HCT116 (cell line): ENCODE measurements around the gene CARD8. TPM values are rescaled to one million over a fixed set of nuclear protein-coding genes. Genes with fewer than 3 reads are reported as not detected.
A peak's percentile ranks its signal among the peaks of the same experiment; 100 is the strongest.

Experiments
- ATAC-seq: fragments of 200-7000 bp; cut with Tn5 transposase; 2 replicates; pipeline ENCODE4 v1.9.1; 2020; ENCODE audit warnings: mild to moderate bottlenecking, moderate library complexity
- BruUV-seq: library from RNA; stranded (reverse); fragments of 400-500 nt; replicated peaks from 2 replicates; lab custom pipeline; 2021; lab: Mats Ljungman, UMichigan
- CTCF ChIA-PET: fragments of 300-600 bp; sonication (Branson Sonifier 250); formaldehyde crosslinking; loops from one replicate; lab custom pipeline; 2021; ENCODE audit warnings: antibody characterized with exemption; lab: Charles Lee
- POLR2A ChIA-PET: fragments of 300-600, 350-600 bp; sonication (Branson Sonifier 250); formaldehyde crosslinking; loops from one replicate; lab custom pipeline; 2021; ENCODE audit warnings: antibody characterized with exemption; lab: Charles Lee
- RAD21 ChIA-PET, 2 experiments: fragments of 300-600 bp; sonication (Branson Sonifier 250); formaldehyde crosslinking; loops; one replicate each; lab custom pipeline; 2023; ENCODE audit warnings: low total read pairs in 2 of 2; ENCODE audit not compliant: uncharacterized antibody in 2 of 2, unreplicated experiment in 2 of 2, low non-redundant PET in 1 of 2; lab: Charles Lee
- DNase-seq: peaks from one replicate; pipeline ENCODE4 v3.0.0-alpha.2; 2010; ENCODE audit warnings: low read depth, low spot score
- H2AFZ ChIP-seq: fragments of 200-600 bp; shearing (Covaris generic), sonication (generic); 2 replicates; pipeline ENCODE4 v1.6.1; 2017; ENCODE audit warnings: low read depth, mixed run types, mixed read lengths, antibody characterized with exemption, low read length; ENCODE audit not compliant: poor library complexity, severe bottlenecking
- H3K27ac ChIP-seq: 2 replicates; pipeline ENCODE4 v1.5.1; 2012; ENCODE audit warnings: low read depth, low read length
- H3K27me3 ChIP-seq: fragments of 200-600 bp; sonication (generic); 2 replicates; pipeline ENCODE4 v1.6.1; 2016; ENCODE audit warnings: mixed run types, low read length, mixed read lengths; ENCODE audit not compliant: insufficient read depth
- H3K36me3 ChIP-seq, 2 experiments: fragments of 200-500 bp in 1 of 2; fragments of 200-600 bp in 1 of 2; sonication (Bioruptor generic) in 1 of 2; sonication (generic) in 1 of 2; 2 replicates each; pipeline versions ENCODE4 v1.5.1 to v1.6.1; 2014 to 2016; ENCODE audit warnings: low read length in 2 of 2, inconsistent platforms in 1 of 2, mixed read lengths in 1 of 2, mixed run types in 1 of 2; ENCODE audit not compliant: insufficient read depth in 2 of 2, control insufficient read depth in 1 of 2
- H3K4me1 ChIP-seq, 2 experiments: fragments of 200-600 bp in 1 of 2; sonication (generic) in 1 of 2; 2 replicates each; pipeline versions ENCODE4 v1.5.1 to v1.6.1; 2012 to 2017; ENCODE audit warnings: low read length in 2 of 2, inconsistent platforms in 1 of 2, mild to moderate bottlenecking in 1 of 2, mixed read lengths in 1 of 2, mixed run types in 1 of 2, moderate library complexity in 1 of 2; ENCODE audit not compliant: insufficient read depth in 2 of 2, control insufficient read depth in 1 of 2
- H3K4me2 ChIP-seq: fragments of 200-600 bp; sonication (generic); 2 replicates; pipeline ENCODE4 v1.6.1; 2017; ENCODE audit warnings: mixed run types, low read length, mixed read lengths
- H3K4me3 ChIP-seq, 2 experiments: fragments of 200-600 bp in 1 of 2; sonication (generic) in 1 of 2; replicated peaks in 1 of 2; 2 replicates each; pipeline ENCODE4 v1.5.1; 2011 to 2016; ENCODE audit warnings: low read length in 2 of 2, control low read depth in 1 of 2, low read depth in 1 of 2, mild to moderate bottlenecking in 1 of 2, mixed read lengths in 1 of 2, mixed run types in 1 of 2
- H3K79me2 ChIP-seq: fragments of 200-600 bp; sonication (generic); 2 replicates; pipeline ENCODE4 v1.6.1; 2017; ENCODE audit warnings: mild to moderate bottlenecking, mixed run types, low read length, moderate library complexity, mixed read lengths; ENCODE audit not compliant: insufficient read depth
- H3K9ac ChIP-seq: fragments of 200-600 bp; sonication (generic); 2 replicates; pipeline ENCODE4 v1.6.1; 2016; ENCODE audit warnings: low read length, mixed read lengths
- H3K9me2 ChIP-seq: fragments of 200-600 bp; sonication (generic), shearing (Covaris generic); 2 replicates; pipeline ENCODE4 v1.6.1; 2017; ENCODE audit warnings: mixed run types, mild to moderate bottlenecking, moderate library complexity; ENCODE audit not compliant: insufficient read depth
- H3K9me3 ChIP-seq, 2 experiments: fragments of 200-500 bp in 1 of 2; fragments of 200-600 bp in 1 of 2; sonication (Bioruptor generic) in 1 of 2; sonication (generic) in 1 of 2; 2 replicates each; pipeline ENCODE4 v1.6.1; 2014 to 2017; ENCODE audit warnings: low read length in 2 of 2, mixed read lengths in 2 of 2, inconsistent platforms in 1 of 2, low read depth in 1 of 2, mild to moderate bottlenecking in 1 of 2, mixed run types in 1 of 2, moderate library complexity in 1 of 2; ENCODE audit not compliant: control insufficient read depth in 1 of 2, insufficient read depth in 1 of 2
- H4K20me1 ChIP-seq: fragments of 200-600 bp; sonication (generic), shearing (Covaris generic); 2 replicates; pipeline ENCODE4 v1.6.1; 2017; ENCODE audit warnings: mixed run types, mild to moderate bottlenecking, moderate library complexity; ENCODE audit not compliant: insufficient read depth
- CBX3 ChIP-seq: IDR thresholded peaks from 2 replicates; pipeline ENCODE4 v1.6.1; 2012; ENCODE audit warnings: low read depth
- FOSL1 ChIP-seq: IDR thresholded peaks from 2 replicates; pipeline ENCODE4 v1.6.1; 2012; ENCODE audit warnings: low read depth
- JUND ChIP-seq: IDR thresholded peaks from 2 replicates; pipeline ENCODE4 v1.6.1; 2012
- POLR2A ChIP-seq: IDR thresholded peaks from 2 replicates; pipeline ENCODE4 v1.7.0; 2011; ENCODE audit warnings: borderline replicate concordance; ENCODE audit not compliant: insufficient read depth, insufficient read length; ENCODE audit errors: extremely low read depth
- RAD21 ChIP-seq: IDR thresholded peaks from 2 replicates; pipeline ENCODE4 v1.6.1; 2012; ENCODE audit warnings: low read depth, mild to moderate bottlenecking
- YY1 ChIP-seq: IDR thresholded peaks from 2 replicates; pipeline ENCODE4 v1.6.1; 2011; ENCODE audit warnings: low read length, low read depth, moderate library complexity, mild to moderate bottlenecking; ENCODE audit not compliant: insufficient replicate concordance; ENCODE audit errors: extremely low read depth
- ZNF274 ChIP-seq: fragments of 200-500 bp; sonication (Bioruptor generic); IDR thresholded peaks from 2 replicates; pipeline ENCODE4 v1.6.1; 2014; ENCODE audit warnings: mild to moderate bottlenecking, low read depth, low read length, inconsistent platforms
- intact Hi-C: fragments of 100-400 bp; cut with micrococcal nuclease; formaldehyde crosslinking; loops from 2 replicates; pipeline ENCODE4 v1.10.0; 2022
- total RNA-seq: library from RNA; stranded (reverse); gene quantifications from one replicate; pipeline ENCODE4 v1.2.1, GENCODE V29; 2021; ENCODE audit not compliant: unreplicated experiment
- TF ChIP-seq, protein P1 (sequence below): IDR thresholded peaks from 2 replicates; pipeline ENCODE4 v1.6.1; 2012; ENCODE audit warnings: low read depth
- TF ChIP-seq, protein P2 (sequence below): IDR thresholded peaks from 2 replicates; pipeline ENCODE4 v1.6.1; 2012

CARD8 gene
- total RNA-seq, 1 experiment from 2014 or later = 17.5 TPM

DNA sequence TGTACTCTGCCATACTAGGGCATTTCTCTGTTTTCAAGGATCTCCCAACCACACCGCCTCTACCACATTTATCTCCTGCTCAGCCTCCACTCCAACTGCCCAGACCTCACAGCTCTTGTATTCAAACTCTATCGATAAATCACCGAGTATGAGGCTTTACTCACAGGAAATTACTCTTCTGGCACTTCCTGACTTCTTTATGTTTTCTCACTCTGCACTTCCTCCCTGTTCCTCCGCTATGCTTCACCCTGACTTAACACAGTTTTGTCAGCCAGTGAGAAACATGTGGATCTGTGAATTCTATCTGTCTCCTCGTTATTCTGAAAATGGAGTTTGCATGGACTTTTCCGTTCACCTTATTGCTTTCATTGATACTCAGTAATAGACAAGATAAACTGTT is 2.6 kb upstream of the CARD8 start (continued):
- TF ChIP-seq, protein P1, sequence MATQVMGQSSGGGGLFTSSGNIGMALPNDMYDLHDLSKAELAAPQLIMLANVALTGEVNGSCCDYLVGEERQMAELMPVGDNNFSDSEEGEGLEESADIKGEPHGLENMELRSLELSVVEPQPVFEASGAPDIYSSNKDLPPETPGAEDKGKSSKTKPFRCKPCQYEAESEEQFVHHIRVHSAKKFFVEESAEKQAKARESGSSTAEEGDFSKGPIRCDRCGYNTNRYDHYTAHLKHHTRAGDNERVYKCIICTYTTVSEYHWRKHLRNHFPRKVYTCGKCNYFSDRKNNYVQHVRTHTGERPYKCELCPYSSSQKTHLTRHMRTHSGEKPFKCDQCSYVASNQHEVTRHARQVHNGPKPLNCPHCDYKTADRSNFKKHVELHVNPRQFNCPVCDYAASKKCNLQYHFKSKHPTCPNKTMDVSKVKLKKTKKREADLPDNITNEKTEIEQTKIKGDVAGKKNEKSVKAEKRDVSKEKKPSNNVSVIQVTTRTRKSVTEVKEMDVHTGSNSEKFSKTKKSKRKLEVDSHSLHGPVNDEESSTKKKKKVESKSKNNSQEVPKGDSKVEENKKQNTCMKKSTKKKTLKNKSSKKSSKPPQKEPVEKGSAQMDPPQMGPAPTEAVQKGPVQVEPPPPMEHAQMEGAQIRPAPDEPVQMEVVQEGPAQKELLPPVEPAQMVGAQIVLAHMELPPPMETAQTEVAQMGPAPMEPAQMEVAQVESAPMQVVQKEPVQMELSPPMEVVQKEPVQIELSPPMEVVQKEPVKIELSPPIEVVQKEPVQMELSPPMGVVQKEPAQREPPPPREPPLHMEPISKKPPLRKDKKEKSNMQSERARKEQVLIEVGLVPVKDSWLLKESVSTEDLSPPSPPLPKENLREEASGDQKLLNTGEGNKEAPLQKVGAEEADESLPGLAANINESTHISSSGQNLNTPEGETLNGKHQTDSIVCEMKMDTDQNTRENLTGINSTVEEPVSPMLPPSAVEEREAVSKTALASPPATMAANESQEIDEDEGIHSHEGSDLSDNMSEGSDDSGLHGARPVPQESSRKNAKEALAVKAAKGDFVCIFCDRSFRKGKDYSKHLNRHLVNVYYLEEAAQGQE = no peak
- TF ChIP-seq ZNF274 = no peak

DNA sequence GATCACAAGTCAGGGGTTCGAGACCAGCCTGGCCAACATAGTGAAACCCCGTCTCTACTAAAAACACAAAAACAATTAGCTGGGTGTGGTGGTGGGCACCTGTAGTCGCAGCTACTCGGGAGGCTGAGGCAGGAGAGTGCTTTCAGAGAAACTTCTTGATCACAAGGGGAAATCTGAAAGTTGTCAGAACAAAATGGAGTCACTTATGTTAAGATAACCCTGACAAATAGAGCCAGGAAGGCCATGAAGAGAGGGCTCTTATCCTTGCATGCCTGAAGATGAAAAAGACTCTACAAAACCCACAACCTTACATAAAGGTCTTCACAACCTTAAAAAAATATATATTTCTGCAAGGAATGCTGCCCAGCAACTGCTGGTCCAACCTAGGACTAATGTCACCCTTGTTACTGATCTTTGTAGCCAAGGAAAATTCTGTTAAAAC is 1.2 kb downstream of the CARD8 start:
- POLR2A ChIA-PET = interaction anchor here (1.3 to 1.5 kb wide), 3 partner anchors 9 to 51 kb away, joined by 4 to 6 read pairs (median 6); no protein-coding TSS in a partner anchor
- H3K79me2 ChIP-seq = no peaks in the 10 kb centered on the region
- no peaks in the 10 kb centered on the region for H4K20me1 ChIP-seq
- BruUV-seq = no TSS peak
- no peaks in the 10 kb centered on the region for H3K9me2 ChIP-seq
- no peak overlapping the region for H3K9ac ChIP-seq
- ATAC-seq (no peak), DNase-seq (no peak)
- H3K9me3 ChIP-seq = no peaks in the 10 kb centered on the region
- RAD21 ChIA-PET = no interaction called here
- H3K4me1 ChIP-seq = peaks cover 3 to 7% of the 10 kb centered on the region in 2 experiments; a peak in 2 of 4 replicates
- H3K36me3 ChIP-seq = no peaks in the 10 kb centered on the region
- H3K4me2 ChIP-seq = peak overlapping the region; percentile 74
- H2AFZ ChIP-seq = no peak overlapping the region
- intact Hi-C loops = no loop called here
- CTCF ChIA-PET = no interaction called here
- no peaks in the 10 kb centered on the region for H3K27me3 ChIP-seq
- no peak overlapping the region for H3K27ac ChIP-seq
- H3K4me3 ChIP-seq = no peak overlapping the region
- TF ChIP-seq YY1 (no peak), RAD21 (no peak), POLR2A (no peak), CBX3 (no peak), JUND (no peak), FOSL1 (no peak)
- TF ChIP-seq, protein P2, sequence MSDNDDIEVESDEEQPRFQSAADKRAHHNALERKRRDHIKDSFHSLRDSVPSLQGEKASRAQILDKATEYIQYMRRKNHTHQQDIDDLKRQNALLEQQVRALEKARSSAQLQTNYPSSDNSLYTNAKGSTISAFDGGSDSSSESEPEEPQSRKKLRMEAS = no peak
